Measurements from ENCODE around the gene PARP4. TPM values are rescaled to one million over a fixed set of nuclear protein-coding genes. Genes with fewer than 3 reads are reported as not detected.
"Not testable (repeated sequence)": the region's sequence is repeated elsewhere in the genome, so short reads cannot be mapped to it uniquely, and the experiment has no call there.

The PARP4 gene
- total RNA-seq, 4 donors from 2014 or later, result 136 to 161 (median 138) TPM

DNA sequence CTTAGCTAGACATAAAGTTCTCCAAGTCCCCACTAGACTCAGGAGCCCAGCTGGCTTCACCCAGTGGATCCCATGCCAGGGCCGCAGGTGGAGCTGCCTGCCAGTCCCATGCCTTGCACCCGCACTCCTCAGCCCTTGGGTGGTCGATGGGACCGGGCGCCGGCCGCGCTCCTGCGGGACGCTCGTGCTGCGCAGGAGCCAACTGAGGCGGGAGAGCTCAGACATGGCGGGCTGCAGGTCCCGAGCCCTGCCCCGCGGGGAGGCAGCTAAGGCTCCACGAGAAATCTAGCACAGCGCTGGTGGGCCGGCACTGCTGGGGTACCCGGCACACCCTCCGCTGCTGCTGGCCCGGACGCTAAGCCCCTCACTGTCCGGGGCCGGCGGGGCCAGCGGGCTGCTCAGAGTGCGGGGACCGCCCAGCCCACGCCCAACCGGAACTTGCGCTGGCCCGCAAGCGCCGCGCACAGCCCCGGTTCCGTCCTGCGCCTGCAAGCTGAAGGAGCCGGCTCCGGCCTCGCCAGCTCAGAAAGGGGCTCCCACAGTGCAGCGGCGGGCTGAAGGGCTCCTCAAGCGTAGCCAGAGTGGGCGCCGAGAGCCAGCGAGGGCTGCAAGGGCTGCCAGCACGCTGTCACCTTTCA is 5.8 kb downstream of the PARP4 start:
- Histone ChIP-seq H3K4me1 (peaks cover 0 to 30% (median 0%) of the 10 kb centered on the region in 4 donors), H3K36me3 (peaks cover 0 to 29% (median 0%) of the 10 kb centered on the region in 3 donors), H3K9me3 (no peaks in the 10 kb centered on the region), H3K27ac (no peak overlapping the region), H3K27me3 (no peaks in the 10 kb centered on the region), H3K4me3 (no peak overlapping the region)
- TF ChIP-seq POLR2A (IDR thresholded peaks at IDR 0.05), result no peak
- TF ChIP-seq, protein P1, sequence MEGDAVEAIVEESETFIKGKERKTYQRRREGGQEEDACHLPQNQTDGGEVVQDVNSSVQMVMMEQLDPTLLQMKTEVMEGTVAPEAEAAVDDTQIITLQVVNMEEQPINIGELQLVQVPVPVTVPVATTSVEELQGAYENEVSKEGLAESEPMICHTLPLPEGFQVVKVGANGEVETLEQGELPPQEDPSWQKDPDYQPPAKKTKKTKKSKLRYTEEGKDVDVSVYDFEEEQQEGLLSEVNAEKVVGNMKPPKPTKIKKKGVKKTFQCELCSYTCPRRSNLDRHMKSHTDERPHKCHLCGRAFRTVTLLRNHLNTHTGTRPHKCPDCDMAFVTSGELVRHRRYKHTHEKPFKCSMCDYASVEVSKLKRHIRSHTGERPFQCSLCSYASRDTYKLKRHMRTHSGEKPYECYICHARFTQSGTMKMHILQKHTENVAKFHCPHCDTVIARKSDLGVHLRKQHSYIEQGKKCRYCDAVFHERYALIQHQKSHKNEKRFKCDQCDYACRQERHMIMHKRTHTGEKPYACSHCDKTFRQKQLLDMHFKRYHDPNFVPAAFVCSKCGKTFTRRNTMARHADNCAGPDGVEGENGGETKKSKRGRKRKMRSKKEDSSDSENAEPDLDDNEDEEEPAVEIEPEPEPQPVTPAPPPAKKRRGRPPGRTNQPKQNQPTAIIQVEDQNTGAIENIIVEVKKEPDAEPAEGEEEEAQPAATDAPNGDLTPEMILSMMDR (IDR thresholded peaks at IDR 0.05), result no peak
- DNase-seq, result no peak

DNA sequence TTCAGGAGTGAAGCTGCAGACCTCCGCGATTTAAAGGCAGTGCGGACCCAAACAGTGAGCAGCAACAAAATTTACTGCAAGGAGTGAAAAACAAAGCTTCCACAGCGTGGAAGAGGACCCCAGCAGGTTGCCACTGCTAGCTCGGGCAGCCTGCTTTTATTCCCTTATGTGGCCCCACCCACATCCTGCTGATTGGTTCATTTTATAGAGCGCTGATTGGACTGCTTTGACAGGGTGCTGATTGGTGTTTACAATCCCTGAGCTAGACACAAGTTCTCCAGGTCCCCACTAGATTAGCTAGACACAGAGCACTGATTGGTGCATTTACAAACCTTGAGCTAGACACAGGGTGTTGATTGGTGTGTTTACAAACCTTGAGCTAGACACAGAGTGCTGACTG is 6.3 kb downstream of the PARP4 start:
- H3K27me3 ChIP-seq, H3K27ac ChIP-seq, H3K9me3 ChIP-seq, DNase-seq, H3K4me3 ChIP-seq: not testable (repeated sequence)
- Histone ChIP-seq H3K4me1 (peaks cover 0 to 33% (median 0%) of the 10 kb centered on the region in 4 donors), H3K36me3 (peaks cover 0 to 29% (median 0%) of the 10 kb centered on the region in 3 donors)

DNA sequence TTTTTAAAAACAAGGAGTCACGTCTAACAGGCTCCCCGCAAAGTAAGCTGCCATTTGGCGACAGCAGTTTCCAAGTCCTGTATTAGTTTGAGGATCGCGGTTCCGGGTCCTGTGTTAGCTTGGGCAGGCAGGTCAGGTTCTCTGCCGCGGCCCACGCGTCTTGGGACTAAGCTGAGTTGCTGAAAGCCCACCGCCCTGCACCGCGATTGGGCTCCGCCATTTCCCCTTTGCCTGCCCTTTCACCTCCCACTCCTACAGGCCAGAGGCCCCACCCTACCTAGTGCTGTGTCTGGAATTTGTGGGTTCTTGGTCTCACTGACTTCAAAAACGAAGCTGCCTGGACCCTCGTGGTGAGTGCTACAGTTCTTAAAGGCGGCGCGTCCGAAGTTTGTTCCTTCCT is 6.8 kb downstream of the PARP4 start:
- H3K36me3 ChIP-seq, result peaks cover 0 to 33% (median 0%) of the 10 kb centered on the region in 3 donors
- no peak overlapping the region for H3K4me3 ChIP-seq
- no peak for DNase-seq
- no peaks in the 10 kb centered on the region for H3K9me3 ChIP-seq
- TF ChIP-seq, protein P1 (IDR thresholded peaks at IDR 0.05), result no peak
- no peak for TF ChIP-seq POLR2A (IDR thresholded peaks at IDR 0.05)
- peak overlapping the region in 1 of 4 donors; percentile 21 for H3K27ac ChIP-seq
- no peaks in the 10 kb centered on the region for H3K27me3 ChIP-seq
- H3K4me1 ChIP-seq, result peaks cover 0 to 36% (median 0%) of the 10 kb centered on the region in 4 donors

DNA sequence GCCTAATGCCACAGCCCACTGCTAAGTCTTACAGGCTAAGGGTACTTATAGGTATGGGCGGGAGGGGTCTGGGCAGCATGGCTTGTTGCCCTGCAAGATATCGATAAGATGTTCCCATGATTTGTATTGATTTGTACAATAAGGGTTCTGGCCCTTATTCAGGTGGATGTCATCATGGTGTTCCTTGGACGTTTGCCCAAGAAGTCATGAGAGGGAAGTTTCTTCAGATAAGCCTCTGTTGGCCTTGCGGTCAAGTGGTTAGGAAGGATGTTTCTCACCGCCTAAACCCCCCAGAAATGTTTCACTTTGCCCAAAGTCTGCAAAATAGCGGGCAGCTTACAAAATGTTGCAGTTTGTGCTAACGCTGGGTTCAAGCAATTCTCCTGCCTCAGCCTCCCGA is 7.3 kb downstream of the PARP4 start:
- peaks cover 0 to 38% (median 0%) of the 10 kb centered on the region in 3 donors for H3K36me3 ChIP-seq
- H3K27me3 ChIP-seq, result no peaks in the 10 kb centered on the region
- DNase-seq, result no peak
- no peak overlapping the region for H3K27ac ChIP-seq
- no peaks in the 10 kb centered on the region for H3K9me3 ChIP-seq
- H3K4me3 ChIP-seq, result no peak overlapping the region
- TF ChIP-seq POLR2A (IDR thresholded peaks at IDR 0.05), result no peak
- TF ChIP-seq, protein P1 (IDR thresholded peaks at IDR 0.05), result no peak
- peaks cover 0 to 33% (median 0%) of the 10 kb centered on the region in 4 donors for H3K4me1 ChIP-seq

DNA sequence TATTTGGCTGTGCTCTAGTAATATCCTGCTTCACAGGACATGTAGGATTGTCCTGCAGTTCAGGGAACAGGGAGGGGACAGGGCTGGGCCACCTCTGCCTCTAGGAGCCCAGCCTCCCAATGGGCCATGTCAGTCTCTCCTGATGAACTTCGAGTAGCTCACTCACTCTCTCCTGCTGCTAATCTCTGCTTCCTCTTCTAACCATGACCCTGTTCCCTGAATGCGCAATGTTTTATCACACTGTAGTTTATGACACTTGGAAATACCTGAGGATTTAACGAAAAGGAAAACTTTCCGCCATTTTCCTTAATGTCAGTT is 9.2 kb downstream of the PARP4 start:
- peaks cover 0 to 30% (median 0%) of the 10 kb centered on the region in 4 donors for H3K4me1 ChIP-seq
- peak in 2 of 3 donors; percentile 60 to 62 for DNase-seq
- no peaks in the 10 kb centered on the region for H3K27me3 ChIP-seq
- peak overlapping the region in 3 of 4 donors; percentile 26 to 84 (median 84) for H3K27ac ChIP-seq
- H3K9me3 ChIP-seq, result no peaks in the 10 kb centered on the region
- peaks cover 0 to 50% (median 0%) of the 10 kb centered on the region in 3 donors for H3K36me3 ChIP-seq
- H3K4me3 ChIP-seq, result no peak overlapping the region
- TF ChIP-seq, protein P1 (IDR thresholded peaks at IDR 0.05), result no peak
- peak in 1 of 2 donors; percentile 29 for TF ChIP-seq POLR2A (IDR thresholded peaks at IDR 0.05)

DNA sequence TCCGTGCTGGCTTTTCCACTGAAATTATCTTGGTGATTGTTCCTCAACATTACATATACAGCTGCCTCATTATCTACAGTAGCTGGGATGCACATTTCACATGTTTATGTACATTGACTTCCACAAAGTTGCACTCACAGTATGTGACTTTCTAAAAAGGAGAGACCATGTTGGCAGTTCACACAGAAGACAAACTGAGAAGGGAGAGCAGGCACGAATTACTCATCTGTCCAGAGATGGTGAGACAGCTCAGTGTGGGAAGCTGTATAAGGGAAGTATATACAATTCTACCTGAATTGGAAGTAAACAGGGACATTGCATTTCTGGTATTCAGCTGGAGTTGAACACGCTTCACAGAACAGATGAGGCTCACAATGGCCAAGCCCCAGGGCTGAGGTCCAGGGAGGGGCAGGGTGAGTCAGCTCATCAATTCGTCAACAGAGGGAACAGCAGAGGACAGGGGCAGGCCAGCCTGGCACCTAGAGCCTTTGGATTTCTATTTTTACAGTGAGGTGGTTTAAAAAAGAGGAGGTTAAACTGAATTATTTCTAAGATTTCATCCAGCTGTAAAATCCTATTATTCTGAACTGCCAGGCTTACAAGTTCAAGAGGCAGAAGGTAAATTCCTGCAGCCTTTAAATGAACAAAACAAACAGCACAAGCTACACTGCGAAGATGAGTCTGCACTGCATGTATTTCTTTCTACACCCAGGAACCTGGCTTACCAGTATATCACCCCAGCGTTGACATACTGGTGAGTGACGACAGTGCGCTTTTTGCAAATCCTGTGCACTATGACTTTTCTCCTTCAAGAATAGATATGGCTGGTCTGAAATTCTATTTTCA is 9.8 kb downstream of the PARP4 start:
- H3K4me3 ChIP-seq, result no peak overlapping the region
- peak overlapping the region in 3 of 4 donors; percentile 26 to 84 (median 84) for H3K27ac ChIP-seq
- H3K4me1 ChIP-seq, result peaks cover 0 to 30% (median 0%) of the 10 kb centered on the region in 4 donors
- H3K27me3 ChIP-seq, result no peaks in the 10 kb centered on the region
- H3K9me3 ChIP-seq, result no peaks in the 10 kb centered on the region
- peak in 2 of 3 donors; percentile 78 to 84 for DNase-seq
- peaks cover 0 to 55% (median 0%) of the 10 kb centered on the region in 3 donors for H3K36me3 ChIP-seq
- no peak for TF ChIP-seq POLR2A (IDR thresholded peaks at IDR 0.05)
- TF ChIP-seq, protein P1 (IDR thresholded peaks at IDR 0.05), result no peak

Data from Peyer's patch (tissue), 4 donors.